Lower leg skin (tissue), 3 donors: ENCODE data around the gene TRMT61A.

ENCODE experiments used
- CTCF ChIP-seq, 3 donors: fragments of 450-650 bp; IDR thresholded peaks; one replicate each; pipeline ENCODE4 v1.5.1; 2016; ENCODE audit warnings: antibody characterized with exemption in 3 of 3, mild to moderate bottlenecking in 3 of 3, moderate library complexity in 2 of 3
- POLR2A ChIP-seq, 2 donors: fragments of 450-650 bp; IDR thresholded peaks; one replicate each; pipeline ENCODE4 v1.6.1; 2016 to 2017; ENCODE audit warnings: antibody characterized with exemption in 2 of 2, mild to moderate bottlenecking in 1 of 2, moderate library complexity in 1 of 2

- TF ChIP-seq CTCF (IDR thresholded peaks at IDR 0.05): no peak
- TF ChIP-seq POLR2A (IDR thresholded peaks at IDR 0.05): no peak
Observed at GRCh38 chr14:103544388-103545218, 15.6 kb downstream of the TRMT61A start.
